ENCODE measurements around the gene ANKS6.

Gene ANKS6

GRCh38 chr9:98807070-98807813, 10.9 kb upstream of the ANKS6 start, which contains the start of gene GALNT12:
TSS of gene GALNT12 (plus strand) at chr9:98807670. CDS start at chr9:98807699, 29 bp downstream.
- no peak for TF ChIP-seq ZNF274 (IDR thresholded peaks at IDR 0.05; ENCODE audit: low read depth, low read length)
- peak within 1 kb of the TSS; percentile 77 for H3K4me3 ChIP-seq (ENCODE audit: low read length)

- H3K4me3 ChIP-seq (ENCODE audit: low read length): no peak overlapping the region
- TF ChIP-seq ZNF274 (IDR thresholded peaks at IDR 0.05; ENCODE audit: low read depth, low read length): no peak
Measured at GRCh38 chr9:98806394-98807035, 10.2 kb upstream of the ANKS6 start.

- no peak overlapping the region for H3K4me3 ChIP-seq (ENCODE audit: low read length)
- TF ChIP-seq ZNF274 (IDR thresholded peaks at IDR 0.05; ENCODE audit: low read depth, low read length): no peak
Measured at GRCh38 chr9:98805506-98806272, 9.3 kb upstream of the ANKS6 start.

- TF ChIP-seq ZNF274 (IDR thresholded peaks at IDR 0.05; ENCODE audit: low read depth, low read length): no peak
- H3K4me3 ChIP-seq (ENCODE audit: low read length): no peak overlapping the region
Measured at GRCh38 chr9:98804083-98804482, 7.7 kb upstream of the ANKS6 start.

DNA sequence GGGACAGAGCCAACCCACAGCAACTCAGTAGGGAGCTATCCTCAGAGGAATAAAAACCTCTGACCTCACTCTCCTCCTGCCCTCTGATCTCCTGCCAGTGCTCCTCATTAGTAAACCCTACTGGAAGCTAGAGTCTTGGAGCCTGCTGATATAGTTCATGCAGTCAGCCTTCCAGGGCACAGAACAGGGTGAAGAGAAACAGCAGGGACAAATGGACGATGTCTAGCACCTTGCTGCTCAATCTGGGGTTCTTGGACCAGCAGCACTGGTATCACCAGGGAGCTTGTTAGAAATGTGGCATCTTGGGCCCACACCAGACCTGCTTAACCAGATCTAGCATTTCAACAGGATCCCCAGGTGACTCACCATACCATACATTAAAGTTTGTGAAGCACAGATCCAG, 5.6 kb upstream of the ANKS6 start:
- TF ChIP-seq ZNF274 (IDR thresholded peaks at IDR 0.05; ENCODE audit: low read depth, low read length): no peak
- H3K4me3 ChIP-seq (ENCODE audit: low read length): no peak overlapping the region

DNA sequence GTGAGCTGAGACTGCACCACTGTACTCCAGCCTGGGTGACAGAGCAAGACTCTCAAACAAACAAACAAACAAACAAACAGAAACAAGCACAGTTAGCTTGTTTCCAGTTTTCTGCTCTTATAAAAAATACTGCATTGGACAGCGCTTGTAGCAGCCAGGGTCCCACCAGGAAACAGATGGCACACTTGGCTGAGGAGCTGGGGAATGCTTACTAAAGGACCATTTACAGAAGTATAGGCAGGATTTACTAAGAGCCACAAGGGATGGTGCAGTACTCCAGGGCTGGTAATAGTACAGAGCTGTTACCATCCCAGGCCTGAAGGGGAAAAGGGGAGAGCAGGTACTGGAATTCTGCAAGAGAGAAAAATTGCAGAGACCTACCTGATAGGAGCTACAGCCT, 5.2 kb upstream of the ANKS6 start:
- no peak for TF ChIP-seq ZNF274 (IDR thresholded peaks at IDR 0.05; ENCODE audit: low read depth, low read length)
- H3K4me3 ChIP-seq (ENCODE audit: low read length): no peak overlapping the region

DNA sequence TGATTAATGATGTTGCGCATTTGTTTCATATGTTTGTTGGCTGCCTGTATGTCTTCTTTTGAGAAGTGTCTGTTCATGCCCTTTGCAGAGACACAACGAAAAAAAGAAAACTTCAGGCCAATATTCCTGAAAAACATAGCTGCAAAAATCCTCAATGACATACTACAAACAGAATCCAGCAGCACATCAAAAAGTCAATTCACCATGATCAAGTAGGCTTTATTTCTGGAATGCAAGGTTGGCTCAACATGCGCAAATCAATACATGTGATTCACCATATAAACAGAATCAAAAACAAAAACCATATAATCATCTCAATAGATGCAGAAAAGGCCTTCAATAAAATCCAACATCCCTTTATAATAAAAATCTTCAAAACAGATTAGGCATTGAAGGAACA, 1.9 kb upstream of the ANKS6 start:
- no peak for TF ChIP-seq ZNF274 (IDR thresholded peaks at IDR 0.05; ENCODE audit: low read depth, low read length)
- H3K4me3 ChIP-seq (ENCODE audit: low read length): no peak overlapping the region

- no peak for TF ChIP-seq ZNF274 (IDR thresholded peaks at IDR 0.05; ENCODE audit: low read depth, low read length)
Measured at GRCh38 chr9:98797491-98797890, 1.1 kb upstream of the ANKS6 start.

DNA sequence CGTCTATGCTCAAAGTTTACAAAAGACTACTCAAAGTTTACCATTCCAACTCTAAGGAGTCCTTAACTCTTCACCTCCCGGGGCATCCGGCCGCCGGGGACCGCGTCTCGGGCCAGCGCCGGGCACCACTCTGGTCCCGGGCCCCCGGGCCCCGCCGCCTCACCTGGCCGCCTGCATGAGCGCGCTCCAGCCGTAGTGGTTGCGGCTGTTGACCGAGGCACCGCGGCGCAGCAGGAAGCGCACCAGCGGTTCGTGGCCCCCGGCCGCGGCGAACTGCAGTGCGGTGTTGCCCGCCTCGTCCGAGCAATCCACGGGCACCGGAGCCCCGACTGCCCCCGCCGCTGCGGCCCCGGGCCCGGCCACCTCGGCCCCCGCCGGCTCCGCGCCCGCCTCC, 388 bp downstream of the ANKS6 start:
- no peak for TF ChIP-seq ZNF274 (IDR thresholded peaks at IDR 0.05; ENCODE audit: low read depth, low read length)
- H3K4me3 ChIP-seq (ENCODE audit: low read length): peak overlapping the region; percentile 62

More at GRCh38 chr9:98797491-98797890, 1.1 kb upstream of the ANKS6 start:
- H3K4me3 ChIP-seq (ENCODE audit: low read length): no peak overlapping the region

DNA sequence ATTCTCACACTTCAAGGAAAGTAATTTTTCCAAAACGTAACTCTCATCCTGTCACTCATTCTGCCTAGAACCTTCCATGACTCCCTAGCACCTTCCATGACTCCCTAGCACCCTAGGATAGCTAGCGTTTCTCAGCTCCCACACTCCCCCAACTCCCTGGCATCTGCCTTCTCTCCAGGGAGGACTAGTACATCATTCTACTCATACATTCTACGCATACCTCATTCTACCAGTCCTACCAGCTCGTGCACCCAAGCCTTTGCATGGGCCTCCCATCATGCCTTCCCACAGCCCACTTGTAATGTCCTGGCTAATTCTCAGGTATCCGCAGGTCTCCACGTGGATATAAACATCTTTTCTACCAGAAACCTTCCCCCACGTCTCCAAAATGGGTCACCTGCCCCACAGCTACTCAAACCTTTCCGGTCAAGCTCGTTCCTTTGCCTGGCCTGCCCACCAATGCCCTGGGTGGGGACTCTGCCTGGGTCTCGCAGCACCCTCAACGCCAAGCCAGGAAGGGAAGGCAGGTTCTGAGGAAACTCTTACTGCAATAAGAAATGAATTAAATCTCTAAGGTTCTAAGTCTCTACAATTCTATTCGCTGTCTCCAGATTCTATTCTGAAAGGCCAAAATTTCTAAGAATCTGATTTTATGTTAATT, 930 bp downstream of the ANKS6 start:
- no peak for TF ChIP-seq ZNF274 (IDR thresholded peaks at IDR 0.05; ENCODE audit: low read depth, low read length)

DNA sequence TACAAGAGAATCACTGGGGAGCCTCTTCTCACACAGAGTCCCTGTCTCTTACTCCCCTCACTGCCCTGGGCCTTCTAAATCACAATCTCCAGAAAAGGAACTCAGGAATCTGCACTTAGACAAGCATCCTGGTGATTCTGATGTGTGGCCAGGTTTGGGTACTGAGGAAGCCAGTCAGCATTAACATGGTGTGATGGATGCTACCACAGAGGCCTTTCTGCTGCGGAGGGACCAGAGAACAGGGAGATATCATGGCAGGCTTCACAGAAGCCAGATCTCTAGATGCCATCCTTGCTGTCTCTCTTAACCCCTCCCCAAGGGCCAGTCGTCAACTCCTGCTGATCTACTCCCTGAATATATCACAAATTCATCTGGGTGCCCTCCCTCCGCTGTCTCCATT, 1.6 kb downstream of the ANKS6 start:
- no peak overlapping the region for H3K4me3 ChIP-seq (ENCODE audit: low read length)
- no peak for TF ChIP-seq ZNF274 (IDR thresholded peaks at IDR 0.05; ENCODE audit: low read depth, low read length)

More for the DNA sequence above, 930 bp downstream of the ANKS6 start:
- peak overlapping the region; percentile 62 for H3K4me3 ChIP-seq (ENCODE audit: low read length)

GRCh38 chr9:98793031-98793430, 3.3 kb downstream of the ANKS6 start:
- H3K4me3 ChIP-seq (ENCODE audit: low read length): no peak overlapping the region
- no peak for TF ChIP-seq ZNF274 (IDR thresholded peaks at IDR 0.05; ENCODE audit: low read depth, low read length)

GRCh38 chr9:98791608-98792490, 4.5 kb downstream of the ANKS6 start:
- TF ChIP-seq ZNF274 (IDR thresholded peaks at IDR 0.05; ENCODE audit: low read depth, low read length): no peak
- no peak overlapping the region for H3K4me3 ChIP-seq (ENCODE audit: low read length)

Data from GM08714 (cell line).